GM12878 (cell line): ENCODE results near the gene PDLIM5. TPM values are rescaled to one million over a fixed set of nuclear protein-coding genes. Genes with fewer than 3 reads are reported as not detected.

Source experiments
- ATAC-seq: fragments of 200-7000 bp; cut with Tn5 transposase; 3 replicates; pipeline ENCODE4 v1.9.1; 2020; ENCODE audit warnings: mild to moderate bottlenecking, moderate library complexity
- BruUV-seq: library from RNA; stranded (reverse); fragments of 400-500 nt; replicated peaks from 2 replicates; lab custom pipeline; 2021; lab: Mats Ljungman, UMichigan
- CTCF ChIA-PET: fragments of 300-600 bp; sonication (Branson Sonifier 250); formaldehyde crosslinking; extraction: SDS; loops from one replicate; lab custom pipeline; 2021; ENCODE audit warnings: inconsistent platforms; lab: Yijun Ruan, JAX
- POLR2A ChIA-PET: fragments of 350-600 bp; formaldehyde crosslinking; extraction: SDS; loops from one replicate; lab custom pipeline; 2021; ENCODE audit warnings: inconsistent platforms; lab: Charles Lee
- RAD21 ChIA-PET: fragments of 300-600 bp; sonication (Branson Sonifier 250); formaldehyde crosslinking; loops from one replicate; lab custom pipeline; 2023; ENCODE audit warnings: antibody characterized with exemption; ENCODE audit not compliant: unreplicated experiment; lab: Charles Lee
- SMC1A ChIA-PET: fragments of 300-600 bp; sonication (Branson Sonifier 250); formaldehyde crosslinking; loops from one replicate; lab custom pipeline; 2023; ENCODE audit not compliant: unreplicated experiment, uncharacterized antibody; lab: Charles Lee
- DNase-seq: peaks from one replicate; pipeline ENCODE4 v3.0.0-alpha.2; 2011; ENCODE audit warnings: low read depth, low spot score
- FAIRE-seq: peaks from 3 replicates; lab custom pipeline; 2011; peaks lifted over from hg19 to GRCh38; lab: Jason Lieb, UNC
- H2AFZ ChIP-seq: 2 replicates; pipeline ENCODE4 v1.6.0; 2011; ENCODE audit warnings: low read depth, low read length, control low read depth; ENCODE audit not compliant: control insufficient read depth
- H3K27ac ChIP-seq: 2 replicates; pipeline ENCODE4 v1.5.1; 2011; ENCODE audit warnings: control low read depth; ENCODE audit not compliant: control insufficient read depth, insufficient read depth
- H3K27me3 ChIP-seq, 2 experiments: replicated peaks in 1 of 2; 2 replicates each; pipeline versions ENCODE4 v1.6.0 to v1.6.1; 2011; ENCODE audit warnings: low read length in 1 of 2; ENCODE audit not compliant: control insufficient read depth in 2 of 2, insufficient read depth in 2 of 2
- H3K36me3 ChIP-seq, 2 experiments: 2 replicates each; pipeline ENCODE4 v1.5.1; 2011; ENCODE audit warnings: low read length in 1 of 2; ENCODE audit not compliant: control insufficient read depth in 2 of 2, insufficient read depth in 2 of 2
- H3K4me1 ChIP-seq: 2 replicates; pipeline ENCODE4 v1.6.1; 2011; ENCODE audit warnings: mild to moderate bottlenecking, low read length, moderate library complexity, mixed read lengths; ENCODE audit not compliant: control insufficient read depth, insufficient read depth
- H3K4me2 ChIP-seq: 2 replicates; pipeline ENCODE4 v1.6.0; 2011; ENCODE audit warnings: control low read depth; ENCODE audit not compliant: control insufficient read depth, insufficient read depth
- H3K4me3 ChIP-seq: fragments of 200-600 bp; sonication (generic); 2 replicates; pipeline ENCODE4 v1.5.1; 2016
- H3K79me2 ChIP-seq: 2 replicates; pipeline ENCODE4 v1.6.0; 2011; ENCODE audit warnings: low read length; ENCODE audit not compliant: control insufficient read depth, insufficient read depth
- H3K9ac ChIP-seq: 2 replicates; pipeline ENCODE4 v1.8.0; 2011; ENCODE audit warnings: low read length, control low read depth, mixed read lengths; ENCODE audit not compliant: control insufficient read depth, insufficient read depth
- H3K9me3 ChIP-seq: replicated peaks from 3 replicates; pipeline ENCODE4 v1.5.1; 2011; ENCODE audit warnings: mild to moderate bottlenecking, low read length; ENCODE audit not compliant: control insufficient read depth, insufficient read depth
- H4K20me1 ChIP-seq: 2 replicates; pipeline ENCODE4 v1.6.0; 2011; ENCODE audit not compliant: control insufficient read depth, insufficient read depth
- CHD2 ChIP-seq: IDR thresholded peaks from 2 replicates; pipeline ENCODE4 v1.6.1; 2011; ENCODE audit warnings: low read depth, low read length, improper control_type of control experiment, borderline replicate concordance
- CUX1 ChIP-seq: IDR thresholded peaks from 2 replicates; pipeline ENCODE4 v1.6.1; 2012; ENCODE audit warnings: improper control_type of control experiment, low read depth, low read length; ENCODE audit not compliant: insufficient replicate concordance
- MTA2 ChIP-seq: fragments of 450-650 bp; IDR thresholded peaks from 2 replicates; pipeline ENCODE4 v1.6.1; 2016; ENCODE audit warnings: low read depth, mild to moderate bottlenecking, moderate library complexity
- PAX8 ChIP-seq: fragments of 450-650 bp; IDR thresholded peaks from 2 replicates; pipeline ENCODE4 v1.6.1; 2017; ENCODE audit warnings: mild to moderate bottlenecking, moderate library complexity
- PRDM15 ChIP-seq: fragments of 450-650 bp; formaldehyde crosslinking; IDR thresholded peaks from 2 replicates; pipeline ENCODE4 v1.4.0; 2020; ENCODE audit warnings: mild to moderate bottlenecking, moderate library complexity
- RELA ChIP-seq: fragments of 450-650 bp; IDR thresholded peaks from 2 replicates; pipeline ENCODE4 v1.8.0; 2014; ENCODE audit warnings: borderline replicate concordance; ENCODE audit not compliant: partially characterized antibody
- SRF ChIP-seq, 2 experiments: IDR thresholded peaks; 2 replicates each; pipeline ENCODE4 v1.6.1; 2011; ENCODE audit warnings: low read depth in 2 of 2, low read length in 2 of 2, mild to moderate bottlenecking in 1 of 2, moderate library complexity in 1 of 2
- TAF1 ChIP-seq: IDR thresholded peaks from 2 replicates; pipeline ENCODE4 v1.6.1; 2011; ENCODE audit warnings: mild to moderate bottlenecking, low read depth, low read length, borderline replicate concordance
- ZNF384 ChIP-seq: IDR thresholded peaks from 2 replicates; pipeline ENCODE4 v1.6.1; 2012; ENCODE audit warnings: low read depth, mild to moderate bottlenecking, low read length, improper control_type of control experiment, borderline replicate concordance
- WGBS: methylation state at CpG from one replicate; pipeline ENCODE4 v1.1.6; 2016; ENCODE audit warnings: low lambda C conversion rate; ENCODE audit not compliant: insufficient replicate concordance, insufficient coverage; ENCODE audit errors: missing lambda C conversion rate; 5-methylcytosine and 5-hydroxymethylcytosine counted together
- in situ Hi-C: fragments of 300-500 bp; cut with MboI; formaldehyde crosslinking; loops from 9 replicates; pipeline ENCODE4 v1.14.3; 2018; ENCODE audit warnings: mixed read lengths
- intact Hi-C: fragments of 100-400 bp; cut with micrococcal nuclease; formaldehyde crosslinking; loops from one replicate; pipeline ENCODE4 v1.14.2; 2022; ENCODE audit not compliant: unreplicated experiment
- polyA plus RNA-seq, 11 experiments: library from polyadenylated mRNA; depleted of rRNA in 4 of 11; unstranded in 6 of 11; stranded (reverse) in 5 of 11; fragments of >200 nt; fragmentation: Nextera tagmentation in 4 of 11; fragmentation: Illumina TruSeq in 1 of 11; extraction: Ambion mirVana in 4 of 11; extraction: Trizol in 1 of 11; gene quantifications; 1 replicate in 1 of 11; 2 replicates in 10 of 11; pipeline versions ENCODE4 v1.2.1 to v1.2.3, GENCODE V29; 2011 to 2016; ENCODE audit warnings: inconsistent platforms in 2 of 11, missing spikeins in 2 of 11, low read depth in 1 of 11
- total RNA-seq, 4 experiments: library from RNA; depleted of rRNA in 3 of 4; stranded (reverse); fragments of >200 nt in 3 of 4; fragmentation: Illumina TruSeq in 1 of 4; extraction: Trizol in 1 of 4; gene quantifications; 2 replicates each; pipeline versions ENCODE4 v1.2.1 to v1.2.3, GENCODE V29; 2013 to 2021
- TF ChIP-seq, protein P1 (sequence below): IDR thresholded peaks from 2 replicates; pipeline ENCODE4 v1.6.1; 2012; ENCODE audit warnings: low read length, inconsistent platforms

Gene PDLIM5
- total and polyA plus RNA-seq, 10 of the 15 experiments (the other 5 are each of a cell fraction or from before 2014, with no cell fraction given) = 10.0 to 52.9 (median 20.7) TPM

DNA sequence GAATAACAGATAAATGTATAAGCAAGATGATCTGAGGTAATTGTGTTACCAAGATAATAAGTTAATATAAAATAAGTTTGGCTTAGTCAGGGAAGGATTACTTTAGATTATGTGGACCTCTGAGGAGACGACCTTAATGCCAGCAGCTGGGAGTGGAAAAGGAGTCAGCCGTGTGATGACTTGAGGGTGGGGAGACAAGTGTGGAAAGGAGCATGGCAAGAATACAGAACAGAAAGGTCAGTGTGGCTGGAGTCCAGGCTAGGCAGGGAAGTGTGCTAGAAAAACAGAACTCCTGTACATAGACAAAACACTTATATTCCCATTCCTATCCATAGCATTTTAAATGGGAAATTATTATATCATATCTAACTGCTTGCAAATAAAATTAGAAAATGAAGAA lies 138.8 kb downstream of the PDLIM5 start (continued):
- no peak for TF ChIP-seq CUX1
- no peak for TF ChIP-seq CHD2
- no peak for TF ChIP-seq RELA
- TF ChIP-seq PAX8 = no peak

GRCh38 chr4:94591289-94591688 lies 139.5 kb downstream of the PDLIM5 start:
- Histone ChIP-seq H3K4me1 (no peaks in the 10 kb centered on the region), H2AFZ (no peak overlapping the region), H3K4me3 (no peak overlapping the region), H3K27me3 (no peaks in the 10 kb centered on the region), H4K20me1 (no peaks in the 10 kb centered on the region), H3K27ac (no peak overlapping the region), H3K36me3 (peaks cover 0 to 2% of the 10 kb centered on the region in 2 experiments; a peak in 1 of 4 replicates), H3K79me2 (no peaks in the 10 kb centered on the region), H3K4me2 (no peak overlapping the region), H3K9me3 (no peaks in the 10 kb centered on the region), H3K9ac (no peak overlapping the region)
- 85% methylated on average over 2 of the region's 2 CpGs for WGBS
- intact Hi-C loops = loop anchor here (10.0 kb wide), 1 partner anchor 796 kb away; no protein-coding TSS in a partner anchor
- no TSS peak for BruUV-seq
- DNase-seq (no peak), ATAC-seq (no peak), FAIRE-seq (no peak)
- POLR2A ChIA-PET = no interaction called here
- SMC1A ChIA-PET = interaction anchor here (1.4 to 2.0 kb wide), 2 partner anchors 180 to 184 kb away, joined by 3 to 5 read pairs; no protein-coding TSS in a partner anchor
- RAD21 ChIA-PET = interaction anchor here (1.1 kb wide), 1 partner anchor 184 kb away, joined by 5 read pairs; no protein-coding TSS in a partner anchor
- CTCF ChIA-PET = interaction anchor here (2.9 kb wide), 1 partner anchor 184 kb away, joined by 16 read pairs; no protein-coding TSS in a partner anchor
- in situ Hi-C loops = no loop called here
- no peak for TF ChIP-seq TAF1
- no peak for TF ChIP-seq ZNF384
- TF ChIP-seq PRDM15 (CRISPR knock-in tag) = no peak
- TF ChIP-seq, protein P1, sequence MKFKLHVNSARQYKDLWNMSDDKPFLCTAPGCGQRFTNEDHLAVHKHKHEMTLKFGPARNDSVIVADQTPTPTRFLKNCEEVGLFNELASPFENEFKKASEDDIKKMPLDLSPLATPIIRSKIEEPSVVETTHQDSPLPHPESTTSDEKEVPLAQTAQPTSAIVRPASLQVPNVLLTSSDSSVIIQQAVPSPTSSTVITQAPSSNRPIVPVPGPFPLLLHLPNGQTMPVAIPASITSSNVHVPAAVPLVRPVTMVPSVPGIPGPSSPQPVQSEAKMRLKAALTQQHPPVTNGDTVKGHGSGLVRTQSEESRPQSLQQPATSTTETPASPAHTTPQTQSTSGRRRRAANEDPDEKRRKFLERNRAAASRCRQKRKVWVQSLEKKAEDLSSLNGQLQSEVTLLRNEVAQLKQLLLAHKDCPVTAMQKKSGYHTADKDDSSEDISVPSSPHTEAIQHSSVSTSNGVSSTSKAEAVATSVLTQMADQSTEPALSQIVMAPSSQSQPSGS = no peak
- TF ChIP-seq SRF (IDR thresholded peaks at IDR 0.05; ENCODE audit: low read depth in 2 of 2, low read length in 2 of 2) = no peak
- TF ChIP-seq MTA2 = no peak
- no peak for TF ChIP-seq CHD2
